Nephron progenitor cell (in vitro differentiated cells): ENCODE measurements around the gene MAS1L.

ENCODE experiments used
- DNase-seq: peaks from one replicate; pipeline ENCODE4 v3.0.0; 2021
- H3K27ac Mint-ChIP-seq: 2 replicates; pipeline ENCODE4 v1.8.0; 2021; ENCODE audit warnings: mild to moderate bottlenecking, moderate library complexity, mixed read lengths
- H3K27me3 Mint-ChIP-seq: 2 replicates; pipeline ENCODE4 v1.8.0; 2021; ENCODE audit warnings: mild to moderate bottlenecking, low read depth, mixed read lengths; ENCODE audit not compliant: poor library complexity
- H3K36me3 Mint-ChIP-seq: 2 replicates; pipeline ENCODE4 v1.8.0; 2021; ENCODE audit warnings: low read depth, mixed read lengths
- H3K4me1 Mint-ChIP-seq: 2 replicates; pipeline ENCODE4 v1.8.0; 2021; ENCODE audit warnings: mixed read lengths
- H3K4me3 Mint-ChIP-seq: 2 replicates; pipeline ENCODE4 v1.8.0; 2021; ENCODE audit warnings: mild to moderate bottlenecking, moderate library complexity, mixed read lengths
- H3K9me3 Mint-ChIP-seq: 2 replicates; pipeline ENCODE4 v1.8.0; 2021; ENCODE audit warnings: mild to moderate bottlenecking, moderate library complexity, mixed read lengths
- CTCF ChIP-seq: fragments of 200-600 bp; sonication (generic); IDR thresholded peaks from 2 replicates; pipeline ENCODE4 v1.5.0; 2021; ENCODE audit warnings: antibody characterized with exemption

MAS1L gene

GRCh38 chr6:29490055-29490454 is 2.3 kb upstream of the MAS1L start:
- no peaks in the 10 kb centered on the region for H3K9me3 Mint-ChIP-seq
- H3K4me3 Mint-ChIP-seq, result no peak overlapping the region
- no peaks in the 10 kb centered on the region for H3K36me3 Mint-ChIP-seq
- no peak for TF ChIP-seq CTCF
- peaks cover 4% of the 10 kb centered on the region for H3K27me3 Mint-ChIP-seq
- no peaks in the 10 kb centered on the region for H3K4me1 Mint-ChIP-seq
- DNase-seq, result no peak
- H3K27ac Mint-ChIP-seq, result no peak overlapping the region

- Mint-ChIP-seq H3K9me3 (no peaks in the 10 kb centered on the region), H3K27me3 (peaks cover 4% of the 10 kb centered on the region), H3K4me1 (no peaks in the 10 kb centered on the region), H3K4me3 (no peak overlapping the region), H3K36me3 (no peaks in the 10 kb centered on the region), H3K27ac (no peak overlapping the region)
- no peak for DNase-seq
- TF ChIP-seq CTCF, result no peak
These were observed 1.5 kb upstream of the MAS1L start for GRCh38 chr6:29489286-29489685.

- Mint-ChIP-seq H3K36me3 (no peaks in the 10 kb centered on the region), H3K9me3 (no peaks in the 10 kb centered on the region), H3K27me3 (peaks cover 4% of the 10 kb centered on the region), H3K27ac (no peak overlapping the region), H3K4me3 (no peak overlapping the region), H3K4me1 (no peaks in the 10 kb centered on the region)
- no peak for TF ChIP-seq CTCF
- DNase-seq, result no peak
These were observed 1.1 kb upstream of the MAS1L start for GRCh38 chr6:29488874-29489273.

- TF ChIP-seq CTCF, result no peak
- H3K36me3 Mint-ChIP-seq, result no peaks in the 10 kb centered on the region
- H3K9me3 Mint-ChIP-seq, result peaks cover 6% of the 10 kb centered on the region
- DNase-seq, result no peak
- H3K4me1 Mint-ChIP-seq, result no peaks in the 10 kb centered on the region
- no peak overlapping the region for H3K4me3 Mint-ChIP-seq
- no peak overlapping the region for H3K27ac Mint-ChIP-seq
- no peaks in the 10 kb centered on the region for H3K27me3 Mint-ChIP-seq
These were observed 625 bp downstream of the MAS1L start for GRCh38 chr6:29487131-29487530.

- TF ChIP-seq CTCF, result no peak
- H3K4me1 Mint-ChIP-seq, result no peaks in the 10 kb centered on the region
- H3K36me3 Mint-ChIP-seq, result no peaks in the 10 kb centered on the region
- DNase-seq, result no peak
- H3K27me3 Mint-ChIP-seq, result no peaks in the 10 kb centered on the region
- no peak overlapping the region for H3K27ac Mint-ChIP-seq
- peaks cover 9% of the 10 kb centered on the region for H3K9me3 Mint-ChIP-seq
- H3K4me3 Mint-ChIP-seq, result no peak overlapping the region
These were observed 1.2 kb downstream of the MAS1L start for GRCh38 chr6:29486577-29486976.

GRCh38 chr6:29483735-29484134 is 4.0 kb downstream of the MAS1L start:
- Mint-ChIP-seq H3K27ac (no peak overlapping the region), H3K4me1 (no peaks in the 10 kb centered on the region), H3K36me3 (no peaks in the 10 kb centered on the region), H3K4me3 (no peak overlapping the region), H3K27me3 (no peaks in the 10 kb centered on the region), H3K9me3 (peaks cover 13% of the 10 kb centered on the region)
- no peak for TF ChIP-seq CTCF
- DNase-seq, result no peak
